Measurements from ENCODE around the gene MAEA. TPM values are rescaled to one million over a fixed set of nuclear protein-coding genes. Genes with fewer than 3 reads are reported as not detected.
A peak's percentile ranks its signal among the peaks of the same experiment; 100 is the strongest.

MAEA gene
- total RNA-seq, 1 donor from 2014 or later, result 56.3 TPM

- H3K27me3 Mint-ChIP-seq (ENCODE audit: low read depth), result no peaks in the 10 kb centered on the region
- H3K27ac Mint-ChIP-seq (ENCODE audit: unreplicated experiment), result no peak overlapping the region
- no peaks in the 10 kb centered on the region for H3K4me1 Mint-ChIP-seq (ENCODE audit: low read depth)
- H3K9me3 Mint-ChIP-seq (ENCODE audit: low read depth), result no peaks in the 10 kb centered on the region
- DNase-seq (ENCODE audit: low spot score), result peak; percentile 86
- H3K4me3 Mint-ChIP-seq (ENCODE audit: unreplicated experiment), result no peak overlapping the region
- H3K36me3 Mint-ChIP-seq (ENCODE audit: low read depth), result peaks cover 14% of the 10 kb centered on the region
- no peak for TF ChIP-seq CTCF (IDR thresholded peaks at IDR 0.05)
Observed at GRCh38 chr4:1325681-1326635, 36.3 kb downstream of the MAEA start.

GRCh38 chr4:1326751-1327525 is 37.2 kb downstream of the MAEA start:
- peaks cover 14% of the 10 kb centered on the region for H3K36me3 Mint-ChIP-seq (ENCODE audit: low read depth)
- H3K9me3 Mint-ChIP-seq (ENCODE audit: low read depth), result no peaks in the 10 kb centered on the region
- peak; percentile 95 for DNase-seq (ENCODE audit: low spot score)
- no peak for TF ChIP-seq CTCF (IDR thresholded peaks at IDR 0.05)
- H3K4me1 Mint-ChIP-seq (ENCODE audit: low read depth), result no peaks in the 10 kb centered on the region
- H3K27ac Mint-ChIP-seq (ENCODE audit: unreplicated experiment), result no peak overlapping the region
- no peak overlapping the region for H3K4me3 Mint-ChIP-seq (ENCODE audit: unreplicated experiment)
- H3K27me3 Mint-ChIP-seq (ENCODE audit: low read depth), result no peaks in the 10 kb centered on the region

- peak; percentile 67 for DNase-seq (ENCODE audit: low spot score)
- Mint-ChIP-seq H3K27ac (ENCODE audit: unreplicated experiment) (no peak overlapping the region), H3K9me3 (ENCODE audit: low read depth) (no peaks in the 10 kb centered on the region), H3K27me3 (ENCODE audit: low read depth) (no peaks in the 10 kb centered on the region), H3K4me1 (ENCODE audit: low read depth) (no peaks in the 10 kb centered on the region), H3K4me3 (ENCODE audit: unreplicated experiment) (no peak overlapping the region), H3K36me3 (ENCODE audit: low read depth) (peaks cover 9% of the 10 kb centered on the region)
- TF ChIP-seq CTCF (IDR thresholded peaks at IDR 0.05), result no peak
Observed at GRCh38 chr4:1327526-1328266, 38.0 kb downstream of the MAEA start.

GRCh38 chr4:1328267-1329155 is 38.8 kb downstream of the MAEA start:
- Mint-ChIP-seq H3K36me3 (ENCODE audit: low read depth) (peaks cover 8% of the 10 kb centered on the region), H3K4me1 (ENCODE audit: low read depth) (no peaks in the 10 kb centered on the region), H3K9me3 (ENCODE audit: low read depth) (no peaks in the 10 kb centered on the region), H3K27ac (ENCODE audit: unreplicated experiment) (no peak overlapping the region), H3K4me3 (ENCODE audit: unreplicated experiment) (no peak overlapping the region), H3K27me3 (ENCODE audit: low read depth) (no peaks in the 10 kb centered on the region)
- DNase-seq (ENCODE audit: low spot score), result peak; percentile 91
- TF ChIP-seq CTCF (IDR thresholded peaks at IDR 0.05), result no peak

Data from chondrocyte (in vitro differentiated cells).